HG03097 (cell line): ENCODE data around the gene TRIM75.
"Not testable (repeated sequence)": the region's sequence is repeated elsewhere in the genome, so short reads cannot be mapped to it uniquely, and the experiment has no call there.

Experiments used
- ATAC-seq: cut with Tn5 transposase; IDR thresholded peaks from one replicate; pipeline ENCODE4 v1.9.1; 2021; ENCODE audit not compliant: unreplicated experiment, low FRiP score

TRIM75 gene

DNA sequence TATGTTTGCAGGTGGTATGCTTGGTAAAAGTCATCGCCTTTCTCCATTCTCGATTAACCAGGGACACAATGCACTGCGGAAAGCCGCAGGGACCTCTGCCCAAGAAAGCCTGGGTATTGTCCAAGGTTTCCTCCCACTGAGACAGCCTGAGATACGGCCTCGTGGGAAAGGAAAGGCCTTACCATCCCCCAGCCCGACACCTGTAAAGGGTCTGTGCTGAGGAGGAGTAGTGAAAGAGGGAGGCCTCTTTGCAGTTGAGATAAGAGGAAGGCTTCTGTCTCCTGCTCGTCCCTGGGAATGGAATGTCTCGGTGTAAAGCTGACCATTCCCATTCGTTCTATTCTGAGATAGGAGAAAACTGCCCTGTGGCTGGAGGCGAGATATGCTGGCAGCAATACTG lies 19.7 kb downstream of the TRIM75 start:
- not testable (repeated sequence) for ATAC-seq

DNA sequence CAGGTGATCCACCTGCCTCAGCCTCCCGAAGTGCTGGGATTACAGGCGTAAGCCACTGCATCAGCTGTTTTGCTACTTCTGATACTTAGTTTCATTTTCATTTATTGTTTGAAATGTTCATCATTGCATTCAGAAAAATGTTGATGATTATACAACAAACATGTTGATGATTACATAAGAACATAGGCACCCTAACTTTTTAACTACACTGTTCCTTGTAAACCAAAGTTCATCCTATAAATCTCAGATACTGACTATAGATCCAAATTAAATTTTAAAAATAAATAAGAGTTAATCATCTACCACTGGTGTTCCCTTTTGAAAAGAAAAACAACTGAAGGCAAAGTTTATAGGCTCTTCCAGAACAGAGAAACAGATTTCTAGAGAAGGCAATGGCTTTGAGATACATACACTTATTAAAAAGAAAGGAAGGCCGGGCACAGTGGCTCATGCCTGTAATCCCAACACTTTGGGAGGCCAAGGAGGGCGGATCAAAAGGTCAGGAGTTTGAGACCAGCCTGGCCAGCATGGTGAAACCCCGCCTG lies 23.4 kb downstream of the TRIM75 start:
- ATAC-seq: no peak

DNA sequence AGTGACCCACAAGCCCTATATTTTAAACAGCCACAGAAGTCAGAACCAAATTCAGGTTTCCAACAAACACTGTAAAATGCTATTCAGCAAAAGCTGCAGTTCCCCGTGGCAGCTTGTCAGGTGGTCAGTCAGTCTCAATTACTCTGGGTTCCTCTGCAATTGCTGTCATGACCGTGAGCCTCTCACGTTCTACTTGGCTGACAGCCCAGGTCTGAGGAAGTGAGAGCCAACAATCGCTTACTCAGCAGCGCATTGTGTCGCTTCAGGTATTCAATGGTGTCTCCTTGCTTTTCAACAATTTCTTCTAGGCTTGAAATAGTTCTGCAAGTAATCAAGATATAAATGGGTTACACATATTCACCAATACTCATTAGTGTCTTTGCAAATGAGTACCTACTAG lies 25.8 kb downstream of the TRIM75 start:
- ATAC-seq: no peak

DNA sequence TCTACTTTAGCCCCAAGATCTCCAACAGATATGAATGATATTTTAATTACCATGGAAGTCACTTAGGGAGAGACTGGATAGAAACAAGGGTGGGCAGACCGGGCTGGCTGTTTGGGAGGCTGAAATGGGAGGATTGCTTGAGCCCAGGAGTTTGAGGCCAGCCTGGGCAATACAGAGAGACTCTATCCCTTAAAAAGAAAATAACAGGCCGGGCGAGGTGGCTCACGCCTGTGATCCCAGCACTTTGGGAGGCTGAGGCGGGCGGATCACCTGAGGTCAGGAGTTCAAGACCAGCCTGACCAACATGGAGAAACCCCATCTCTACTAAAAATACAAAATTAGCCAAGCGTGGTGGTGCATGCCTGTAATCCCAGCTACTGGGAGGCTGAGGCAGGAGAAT lies 31.1 kb downstream of the TRIM75 start:
- not testable (repeated sequence) for ATAC-seq

DNA sequence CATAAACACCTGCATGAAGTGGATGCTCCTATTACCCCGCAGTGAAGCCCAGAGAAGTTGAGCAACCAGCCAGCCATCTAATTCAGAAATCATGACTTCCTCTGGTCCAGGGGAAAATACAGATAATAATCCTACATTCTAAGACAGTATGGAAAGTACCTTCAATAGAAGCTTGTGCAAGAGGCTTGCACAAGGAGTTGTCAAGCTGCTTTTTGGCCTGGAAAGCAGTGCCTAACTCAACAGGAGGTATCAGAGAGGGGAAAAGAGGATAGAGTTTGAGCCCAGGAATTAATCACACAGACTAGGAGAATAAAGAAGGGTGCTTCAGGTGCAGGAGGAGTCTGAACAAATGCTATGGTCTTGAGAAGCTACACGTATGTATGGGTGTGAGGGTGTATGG lies 32.3 kb downstream of the TRIM75 start:
- ATAC-seq: no peak

DNA sequence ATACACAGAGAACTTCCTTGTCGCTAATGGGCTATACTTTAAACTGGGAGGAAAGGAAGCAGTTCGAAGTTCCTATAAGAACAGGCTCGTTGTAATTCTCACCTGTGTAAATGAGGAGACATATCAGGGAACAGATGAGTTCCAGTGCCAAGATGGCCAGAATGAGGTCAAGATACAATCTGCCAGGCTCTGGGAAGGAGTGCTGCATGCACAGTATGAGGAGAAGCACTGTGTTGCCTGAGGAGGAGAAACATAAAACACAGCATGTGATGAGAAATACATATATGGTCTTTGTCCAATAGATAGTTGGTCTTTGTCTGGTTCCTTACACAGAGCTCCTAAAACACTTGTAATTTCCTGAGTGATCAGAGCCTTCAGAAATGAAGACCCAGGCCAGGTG lies 34.7 kb downstream of the TRIM75 start:
- no peak for ATAC-seq

DNA sequence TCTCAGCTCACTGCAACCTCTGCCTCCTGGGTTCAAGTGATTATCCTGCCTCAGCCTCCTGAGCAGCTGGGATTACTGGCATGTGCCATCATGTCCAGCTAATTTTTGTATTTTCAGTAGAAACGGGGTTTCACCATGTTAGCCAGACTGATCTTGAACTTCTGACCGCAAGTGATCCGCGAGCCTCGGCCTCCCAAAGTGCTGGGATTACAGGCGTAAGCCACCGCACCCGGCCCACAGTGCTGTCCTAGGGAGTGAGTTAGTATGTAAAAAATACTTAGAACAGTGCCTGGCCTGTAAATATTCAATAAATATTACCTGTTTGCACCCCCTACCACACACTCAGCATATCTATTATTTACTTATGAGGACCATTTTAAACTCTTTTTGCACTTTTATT lies 38.5 kb downstream of the TRIM75 start:
- not testable (repeated sequence) for ATAC-seq

DNA sequence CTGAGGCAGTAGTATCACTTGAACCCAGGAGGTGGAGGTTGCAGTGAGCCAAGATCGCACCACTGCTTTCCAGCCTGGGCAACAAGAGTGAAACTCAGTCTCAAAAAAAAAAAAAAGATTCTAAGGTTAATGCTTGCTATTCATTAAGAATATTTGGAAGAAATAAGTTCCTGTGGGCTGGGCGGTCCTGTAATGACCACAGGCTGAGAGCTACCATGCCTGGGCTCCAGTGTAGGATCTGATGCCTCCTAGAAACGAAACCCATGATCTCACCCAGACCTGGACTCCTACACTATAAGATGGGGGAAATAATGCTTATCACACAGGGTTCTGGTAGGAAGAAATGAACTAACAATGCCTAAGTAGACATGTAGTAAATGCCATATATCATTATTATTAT lies 41.2 kb downstream of the TRIM75 start:
- no peak for ATAC-seq

DNA sequence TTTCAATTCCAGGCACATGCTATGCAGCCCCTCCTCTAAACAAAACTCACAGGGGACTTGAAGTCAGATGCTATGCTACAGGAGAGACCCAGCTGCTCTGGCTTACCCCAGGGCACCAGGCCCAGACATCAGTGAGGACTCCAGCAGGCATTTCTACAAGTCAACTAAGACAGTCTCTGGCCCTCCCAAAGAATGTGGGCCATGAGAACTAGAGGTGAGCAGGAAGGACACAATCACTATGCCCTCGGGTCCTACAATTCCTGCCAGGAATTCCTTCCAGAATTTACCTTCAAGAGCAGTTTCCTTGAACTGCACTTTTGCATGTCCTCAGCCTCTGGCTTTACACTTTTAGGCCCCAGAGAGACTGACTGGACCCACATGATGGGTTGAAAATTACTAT lies 41.6 kb downstream of the TRIM75 start:
- ATAC-seq: no peak

DNA sequence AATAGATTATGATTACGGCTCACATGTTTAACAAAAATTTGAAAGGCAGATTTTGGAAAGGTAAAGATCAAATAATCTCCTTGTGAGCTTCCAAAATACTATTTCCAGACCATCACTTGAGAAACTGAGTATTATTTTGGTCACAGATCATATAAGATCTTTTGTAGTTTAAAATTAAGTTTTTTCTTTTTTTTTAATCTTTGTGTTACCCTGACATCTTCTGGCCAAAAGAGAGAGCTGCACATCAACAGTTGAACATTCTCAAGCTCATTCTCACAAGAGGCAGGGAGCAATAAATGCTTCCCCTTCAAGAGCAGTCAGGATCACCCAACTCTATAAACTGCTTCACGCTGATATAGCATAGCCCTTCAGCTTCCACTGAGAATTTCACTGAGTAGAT lies 43.1 kb downstream of the TRIM75 start:
- ATAC-seq: no peak

DNA sequence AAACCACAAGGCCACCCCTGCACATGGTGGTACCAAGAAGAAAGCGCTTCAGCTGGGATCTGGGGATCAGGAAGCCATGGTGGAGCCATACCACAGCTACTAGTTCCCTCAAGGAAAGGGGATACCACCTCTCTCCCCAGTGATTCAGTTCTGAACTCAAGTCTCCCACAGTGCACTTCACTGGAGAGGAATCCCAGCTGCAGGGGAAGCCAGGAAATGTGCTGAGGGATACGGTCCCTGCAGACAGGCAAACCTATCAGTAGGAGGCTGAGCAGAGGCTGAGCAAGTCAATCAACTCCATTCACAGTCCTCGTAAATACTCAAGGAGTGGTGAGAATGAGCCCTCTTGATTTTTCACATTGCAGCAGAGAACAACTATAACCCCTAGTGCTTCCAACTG lies 48.0 kb downstream of the TRIM75 start:
- no peak for ATAC-seq

DNA sequence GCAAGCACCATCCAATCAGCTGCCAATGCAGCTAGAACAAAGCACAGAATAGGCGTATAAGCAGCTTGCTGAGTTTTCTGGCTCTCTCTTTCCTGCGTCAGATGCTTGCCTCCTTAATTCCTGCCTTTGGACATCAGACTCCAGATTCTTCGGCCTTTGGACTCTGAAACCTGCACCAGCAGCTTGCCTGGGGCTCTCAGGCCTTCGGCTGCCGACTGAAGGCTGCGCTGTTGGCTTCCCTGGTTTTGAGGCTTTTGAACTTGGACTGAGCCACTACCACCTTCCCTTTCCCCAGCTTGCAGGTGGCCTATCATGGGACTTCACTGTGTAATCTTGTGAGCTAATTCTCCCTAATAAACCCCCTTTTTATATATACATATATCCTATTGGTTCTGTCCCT lies 52.9 kb downstream of the TRIM75 start:
- no peak for ATAC-seq
